Bone marrow (tissue), 2 donors: ENCODE measurements around the gene CLPX.
"Not testable (repeated sequence)": the region's sequence is repeated elsewhere in the genome, so short reads cannot be mapped to it uniquely, and the experiment has no call there.

Experiments used
- DNase-seq, 2 donors: peaks; one replicate each; lab custom pipeline; 2025; lab: John Stamatoyannopoulos, UW

CLPX gene

GRCh38 chr15:65184868-65185717 is at the start of gene CLPX:
Gene CLPX, minus strand, starts transcription at chr15:65185342. Its CDS starts 189 bp downstream, at chr15:65185153.
- DNase-seq = peak; percentile 84 to 87

GRCh38 chr15:65233696-65234095 is 48.6 kb upstream of the CLPX start:
- no peak for DNase-seq

- DNase-seq = no peak
Measured at GRCh38 chr15:65232520-65232919, 47.4 kb upstream of the CLPX start.

- no peak for DNase-seq
Measured at GRCh38 chr15:65231306-65231705, 46.2 kb upstream of the CLPX start.

GRCh38 chr15:65226901-65227300 is 41.8 kb upstream of the CLPX start:
- not testable (repeated sequence) for DNase-seq

- no peak for DNase-seq
Measured at GRCh38 chr15:65226221-65226620, 41.1 kb upstream of the CLPX start.

GRCh38 chr15:65223996-65224395 is 38.9 kb upstream of the CLPX start:
- peak in 1 of 2 donors; percentile 3 for DNase-seq

GRCh38 chr15:65222891-65223290 is 37.7 kb upstream of the CLPX start:
- DNase-seq = no peak

GRCh38 chr15:65221697-65222096 is 36.6 kb upstream of the CLPX start:
- DNase-seq = no peak

- DNase-seq = no peak
Measured at GRCh38 chr15:65219137-65219536, 34.0 kb upstream of the CLPX start.

- no peak for DNase-seq
Measured at GRCh38 chr15:65217526-65218482, 32.7 kb upstream of the CLPX start.

- DNase-seq = no peak
Measured at GRCh38 chr15:65215496-65215895, 30.4 kb upstream of the CLPX start.

GRCh38 chr15:65214010-65214409 is 28.9 kb upstream of the CLPX start:
- no peak for DNase-seq

- no peak for DNase-seq
Measured at GRCh38 chr15:65213241-65213640, 28.1 kb upstream of the CLPX start.

- no peak for DNase-seq
Measured at GRCh38 chr15:65212097-65212496, 27.0 kb upstream of the CLPX start.

- no peak for DNase-seq
Measured at GRCh38 chr15:65211482-65211982, 26.4 kb upstream of the CLPX start.

GRCh38 chr15:65210770-65211481 is 25.8 kb upstream of the CLPX start, which contains the start of gene CILP:
Gene CILP, minus strand, starts transcription at chr15:65211473. Its CDS starts 1,718 bp downstream, at chr15:65209755.
- no peak for DNase-seq

GRCh38 chr15:65209701-65210643 is 24.8 kb upstream of the CLPX start:
- no peak for DNase-seq

- DNase-seq = no peak
Measured at GRCh38 chr15:65208647-65209046, 23.5 kb upstream of the CLPX start.

GRCh38 chr15:65207280-65207840 is 22.2 kb upstream of the CLPX start:
- no peak for DNase-seq
